PC-3 (cell line): ENCODE results near the gene ETV7. TPM values are rescaled to one million over a fixed set of nuclear protein-coding genes. Genes with fewer than 3 reads are reported as not detected.

Experiments
- ATAC-seq: fragments of 200-7000 bp; cut with Tn5 transposase; 2 replicates; pipeline ENCODE4 v1.9.1; 2020; ENCODE audit warnings: mild to moderate bottlenecking, moderate library complexity
- BruUV-seq: library from RNA; stranded (reverse); fragments of 400-500 nt; replicated peaks from 2 replicates; lab custom pipeline; 2021; lab: Mats Ljungman, UMichigan
- CTCF ChIA-PET: fragments of 300-600 bp; sonication (Branson Sonifier 250); formaldehyde crosslinking; loops from one replicate; lab custom pipeline; 2022; ENCODE audit warnings: antibody characterized with exemption; lab: Charles Lee
- POLR2A ChIA-PET: fragments of 300-600 bp; sonication (Branson Sonifier 250); formaldehyde crosslinking; loops from one replicate; lab custom pipeline; 2022; ENCODE audit warnings: antibody characterized with exemption; ENCODE audit not compliant: unreplicated experiment; lab: Charles Lee
- DNase-seq: peaks from one replicate; pipeline ENCODE4 v3.0.0-alpha.2; 2015
- H2AFZ ChIP-seq: fragments of 300-600 bp; sonication (generic); 2 replicates; pipeline ENCODE4 v1.6.0; 2016; ENCODE audit warnings: antibody characterized with exemption, low read length
- H3F3A ChIP-seq: fragments of 300-600 bp; sonication (generic); one replicate; pipeline ENCODE4 v1.6.0; 2017; ENCODE audit warnings: antibody characterized with exemption, low read length, control low read depth, mild to moderate bottlenecking; ENCODE audit not compliant: unreplicated experiment
- H3K27ac ChIP-seq: fragments of 300-600 bp; sonication (generic); 2 replicates; pipeline ENCODE4 v1.5.1; 2016; ENCODE audit warnings: mild to moderate bottlenecking, low read length
- H3K27me3 ChIP-seq: fragments of 300-600 bp; sonication (generic); 2 replicates; pipeline ENCODE4 v1.6.1; 2016; ENCODE audit warnings: low read length, mixed read lengths
- H3K36me3 ChIP-seq: fragments of 300-600 bp; sonication (generic); 2 replicates; pipeline ENCODE4 v1.6.1; 2016; ENCODE audit warnings: low read depth, mixed run types, low read length, mixed read lengths
- H3K4me1 ChIP-seq: fragments of 300-600 bp; sonication (generic); 2 replicates; pipeline ENCODE4 v1.5.1; 2016; ENCODE audit warnings: low read length; ENCODE audit not compliant: insufficient read depth
- H3K4me2 ChIP-seq: fragments of 300-600 bp; sonication (generic); 2 replicates; pipeline ENCODE4 v1.6.0; 2016; ENCODE audit warnings: low read length
- H3K4me3 ChIP-seq: fragments of 300-600 bp; sonication (generic); 2 replicates; pipeline ENCODE4 v1.5.1; 2016; ENCODE audit warnings: mild to moderate bottlenecking, low read length, mixed read lengths
- H3K79me2 ChIP-seq: fragments of 300-600 bp; sonication (generic); 2 replicates; pipeline ENCODE4 v1.6.1; 2017; ENCODE audit warnings: low read length, mixed read lengths
- H3K9ac ChIP-seq: fragments of 300-600 bp; sonication (generic); 2 replicates; pipeline ENCODE4 v1.6.0; 2016; ENCODE audit warnings: mild to moderate bottlenecking, low read length
- H3K9me2 ChIP-seq: fragments of 300-600 bp; sonication (generic); replicated peaks from 2 replicates; pipeline ENCODE4 v1.6.1; 2016; ENCODE audit warnings: mixed run types, low read length, mixed read lengths
- H3K9me3 ChIP-seq: fragments of 300-600 bp; sonication (generic); 2 replicates; pipeline ENCODE4 v1.6.1; 2016; ENCODE audit warnings: low read length, mixed read lengths
- H4K20me1 ChIP-seq: fragments of 300-600 bp; sonication (generic); 2 replicates; pipeline ENCODE4 v1.6.1; 2016; ENCODE audit warnings: low read length, mixed read lengths
- EZH2 ChIP-seq: fragments of 300-600 bp; sonication (generic); IDR thresholded peaks from one replicate; pipeline ENCODE4 v1.6.1; 2017; ENCODE audit warnings: antibody characterized with exemption, mild to moderate bottlenecking, low read length; ENCODE audit not compliant: unreplicated experiment
- EZH2phosphoT487 ChIP-seq: fragments of 300-600 bp; sonication (generic); IDR thresholded peaks from 2 replicates; pipeline ENCODE4 v1.6.1; 2018; ENCODE audit warnings: mild to moderate bottlenecking, antibody characterized with exemption, low read length, borderline replicate concordance
- intact Hi-C: fragments of 100-400 bp; cut with micrococcal nuclease; formaldehyde crosslinking; loops from 2 replicates; pipeline ENCODE4 v1.9.0; 2023
- total RNA-seq: library from RNA; depleted of rRNA; stranded (reverse); fragments of >200 nt; gene quantifications from 2 replicates; pipeline ENCODE4 v1.2.3, GENCODE V29; 2014
- TF ChIP-seq, protein P1 (sequence below): fragments of 300-600 bp; sonication (generic); conservative IDR thresholded peaks from 2 replicates; pipeline ENCODE4 v1.5.1; 2017; ENCODE audit warnings: antibody characterized with exemption, low read depth, mild to moderate bottlenecking, low read length

Gene ETV7
- total RNA-seq, 1 experiment from 2014 or later: not detected

DNA sequence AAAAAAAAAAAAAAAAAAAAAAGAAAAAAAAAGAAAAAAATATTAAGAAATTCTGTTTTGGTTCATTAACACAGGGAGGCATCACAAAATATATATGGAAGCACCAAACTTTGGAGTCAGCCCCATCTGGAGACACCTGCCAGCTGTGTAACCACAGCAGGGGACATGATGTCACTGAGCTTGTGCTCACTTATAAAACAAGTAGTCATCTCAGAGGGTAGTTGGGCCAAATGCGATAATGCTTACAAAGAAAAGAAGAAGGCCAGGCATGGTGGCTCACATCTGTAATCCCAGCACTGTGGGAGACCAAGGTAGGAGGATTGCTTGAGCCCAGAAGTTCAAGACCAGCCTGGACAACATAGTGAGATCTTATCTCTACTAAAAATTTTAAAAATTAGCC, 49.7 kb downstream of the ETV7 start:
- ChIA-PET CTCF (interaction anchor here (0.7 to 0.9 kb wide), 2 partner anchors 36 to 383 kb away, joined by 3 to 16 read pairs; no protein-coding TSS in a partner anchor), POLR2A (no interaction called here)
- H3K9me3 ChIP-seq: no peaks in the 10 kb centered on the region
- ATAC-seq: no peak
- no peaks in the 10 kb centered on the region for H3F3A ChIP-seq
- no peaks in the 10 kb centered on the region for H3K36me3 ChIP-seq
- TF ChIP-seq EZH2 (no peak), EZH2phosphoT487 (no peak)
- TF ChIP-seq, protein P1, sequence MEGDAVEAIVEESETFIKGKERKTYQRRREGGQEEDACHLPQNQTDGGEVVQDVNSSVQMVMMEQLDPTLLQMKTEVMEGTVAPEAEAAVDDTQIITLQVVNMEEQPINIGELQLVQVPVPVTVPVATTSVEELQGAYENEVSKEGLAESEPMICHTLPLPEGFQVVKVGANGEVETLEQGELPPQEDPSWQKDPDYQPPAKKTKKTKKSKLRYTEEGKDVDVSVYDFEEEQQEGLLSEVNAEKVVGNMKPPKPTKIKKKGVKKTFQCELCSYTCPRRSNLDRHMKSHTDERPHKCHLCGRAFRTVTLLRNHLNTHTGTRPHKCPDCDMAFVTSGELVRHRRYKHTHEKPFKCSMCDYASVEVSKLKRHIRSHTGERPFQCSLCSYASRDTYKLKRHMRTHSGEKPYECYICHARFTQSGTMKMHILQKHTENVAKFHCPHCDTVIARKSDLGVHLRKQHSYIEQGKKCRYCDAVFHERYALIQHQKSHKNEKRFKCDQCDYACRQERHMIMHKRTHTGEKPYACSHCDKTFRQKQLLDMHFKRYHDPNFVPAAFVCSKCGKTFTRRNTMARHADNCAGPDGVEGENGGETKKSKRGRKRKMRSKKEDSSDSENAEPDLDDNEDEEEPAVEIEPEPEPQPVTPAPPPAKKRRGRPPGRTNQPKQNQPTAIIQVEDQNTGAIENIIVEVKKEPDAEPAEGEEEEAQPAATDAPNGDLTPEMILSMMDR: no peak
- no peaks in the 10 kb centered on the region for H3K9me2 ChIP-seq
- 0 out of 2 replicates have a peak, but pooled peaks cover 7% of the 10 kb centered on the region for H3K27me3 ChIP-seq
- DNase-seq: no peak
- H3K79me2 ChIP-seq: no peaks in the 10 kb centered on the region
- no peak overlapping the region for H3K4me3 ChIP-seq
- peaks cover 18% of the 10 kb centered on the region for H3K4me1 ChIP-seq
- no peak overlapping the region for H3K4me2 ChIP-seq
- no peak overlapping the region for H3K27ac ChIP-seq
- no peak overlapping the region for H3K9ac ChIP-seq
- H4K20me1 ChIP-seq: no peaks in the 10 kb centered on the region
- no peak overlapping the region for H2AFZ ChIP-seq
- intact Hi-C loops: no loop called here
- no TSS peak for BruUV-seq

DNA sequence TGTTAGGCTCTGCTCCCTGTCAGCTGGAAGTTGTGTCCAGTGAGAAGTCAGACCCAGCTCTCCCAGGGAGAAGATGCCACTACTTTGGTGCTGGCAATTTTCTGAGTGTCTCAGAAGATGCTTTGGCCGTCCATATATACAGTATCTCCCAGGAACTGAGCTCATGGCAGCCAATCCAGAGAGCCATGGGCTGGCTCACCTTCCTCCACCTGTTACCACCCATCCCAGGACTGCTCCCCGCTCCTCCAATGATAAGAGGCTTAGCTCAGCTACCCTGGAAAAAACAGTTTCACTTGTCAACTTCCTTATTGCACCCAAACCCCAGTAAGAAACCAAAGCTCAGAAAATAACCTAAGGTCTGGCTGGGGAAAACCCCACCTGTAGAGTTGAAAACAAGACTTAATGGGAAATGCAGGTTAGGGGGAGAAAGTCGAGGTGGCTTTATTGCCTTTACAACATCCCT, 50.7 kb downstream of the ETV7 start, which contains the start of gene BNIP5:
TSS of gene BNIP5 (minus strand) at position 110 of the 463 bp plus-strand sequence. CDS start 6,198 bp downstream, outside the sequence.
- no peaks in the 10 kb centered on the region for H4K20me1 ChIP-seq
- H3K9me3 ChIP-seq: no peaks in the 10 kb centered on the region
- H3K27me3 ChIP-seq: 0 out of 2 replicates have a peak, but pooled peaks cover 7% of the 10 kb centered on the region
- H3K4me1 ChIP-seq: peaks cover 18% of the 10 kb centered on the region
- H2AFZ ChIP-seq: no peak within 1 kb of the TSS
- intact Hi-C loops: no loop called here
- H3K36me3 ChIP-seq: no peaks in the 10 kb centered on the region
- H3K27ac ChIP-seq: no peak within 1 kb of the TSS
- ChIA-PET POLR2A (no interaction called here), CTCF (no interaction called here)
- no peak for DNase-seq
- no peaks in the 10 kb centered on the region for H3F3A ChIP-seq
- no peak for ATAC-seq
- H3K79me2 ChIP-seq: no peaks in the 10 kb centered on the region
- no peak within 1 kb of the TSS for H3K9ac ChIP-seq
- no peak within 1 kb of the TSS for H3K4me3 ChIP-seq
- TF ChIP-seq, protein P1: no peak
- TF ChIP-seq EZH2phosphoT487 (no peak), EZH2 (no peak)
- H3K9me2 ChIP-seq: no peaks in the 10 kb centered on the region
- no peak within 1 kb of the TSS for H3K4me2 ChIP-seq
- BruUV-seq: no TSS peak

GRCh38 chr6:36336208-36336710, 51.2 kb downstream of the ETV7 start:
- Histone ChIP-seq H3K4me1 (peaks cover 18% of the 10 kb centered on the region), H3K9ac (no peak overlapping the region), H3K27ac (no peak overlapping the region), H3K36me3 (no peaks in the 10 kb centered on the region), H2AFZ (no peak overlapping the region), H3F3A (no peaks in the 10 kb centered on the region), H3K79me2 (no peaks in the 10 kb centered on the region), H3K27me3 (0 out of 2 replicates have a peak, but pooled peaks cover 7% of the 10 kb centered on the region), H4K20me1 (no peaks in the 10 kb centered on the region), H3K4me2 (no peak overlapping the region), H3K9me2 (no peaks in the 10 kb centered on the region), H3K4me3 (no peak overlapping the region), H3K9me3 (no peaks in the 10 kb centered on the region)
- TF ChIP-seq, protein P1: no peak
- TF ChIP-seq EZH2phosphoT487 (no peak), EZH2 (no peak)
- ATAC-seq (no peak), DNase-seq (no peak)
- ChIA-PET POLR2A (no interaction called here), CTCF (no interaction called here)
- intact Hi-C loops: no loop called here
- no TSS peak for BruUV-seq
